ENCODE data around the gene CMAS.
A peak's percentile ranks its signal among the peaks of the same experiment; 100 is the strongest.

Gene CMAS

GRCh38 chr12:22103418-22103817, 57.4 kb downstream of the CMAS start:
- CTCF ChIA-PET, result interaction anchor here (1.4 kb wide), 1 partner anchor 53 kb away, joined by 3 read pairs; no protein-coding TSS in a partner anchor
- Histone ChIP-seq H3K4me3 (ENCODE audit: control insufficient read depth in 1 of 7, extremely low read depth in 1 of 7, insufficient read depth in 4 of 7, low read depth in 2 of 7, low read length in 6 of 7) (no peak overlapping the region), H3K27ac (ENCODE audit: insufficient read depth in 1 of 2, low read depth in 1 of 2, low read length in 2 of 2, poor library complexity in 1 of 2, severe bottlenecking in 2 of 2) (no peak overlapping the region), H3K36me3 (ENCODE audit: control insufficient read depth in 4 of 4, insufficient read depth in 4 of 4, low read length in 3 of 4) (no peaks in the 10 kb centered on the region), H3K9me3 (ENCODE audit: control extremely low read depth in 1 of 5, control insufficient read depth in 4 of 5, insufficient read depth in 2 of 5, low read depth in 1 of 5, low read length in 4 of 5) (peaks cover 0 to 6% (median 0%) of the 10 kb centered on the region in 5 experiments), H3K4me1 (ENCODE audit: control extremely low read depth in 1 of 4, control insufficient read depth in 4 of 4, insufficient read depth in 4 of 4, low read length in 3 of 4) (peaks cover 0 to 30% (median 19%) of the 10 kb centered on the region in 4 experiments), H3K27me3 (replicated peaks in 2 of 5; ENCODE audit: control insufficient read depth in 4 of 5, insufficient read depth in 5 of 5, low read length in 4 of 5) (no peaks in the 10 kb centered on the region)
- WGBS (ENCODE audit: insufficient coverage), result 100% methylated on average over 2 of the region's 2 CpGs
- POLR2A ChIA-PET, result no interaction called here
- DNase-seq, result peak in 2 of 3 donors; percentile 40 to 46

GRCh38 chr12:22105542-22105941, 59.5 kb downstream of the CMAS start:
- Histone ChIP-seq H3K27ac (ENCODE audit: insufficient read depth in 1 of 2, low read depth in 1 of 2, low read length in 2 of 2, poor library complexity in 1 of 2, severe bottlenecking in 2 of 2) (no peak overlapping the region), H3K36me3 (ENCODE audit: control insufficient read depth in 4 of 4, insufficient read depth in 4 of 4, low read length in 3 of 4) (no peaks in the 10 kb centered on the region), H3K27me3 (replicated peaks in 2 of 5; ENCODE audit: control insufficient read depth in 4 of 5, insufficient read depth in 5 of 5, low read length in 4 of 5) (no peaks in the 10 kb centered on the region), H3K9me3 (ENCODE audit: control extremely low read depth in 1 of 5, control insufficient read depth in 4 of 5, insufficient read depth in 2 of 5, low read depth in 1 of 5, low read length in 4 of 5) (peaks cover 0 to 6% (median 0%) of the 10 kb centered on the region in 5 experiments), H3K4me1 (ENCODE audit: control extremely low read depth in 1 of 4, control insufficient read depth in 4 of 4, insufficient read depth in 4 of 4, low read length in 3 of 4) (peaks cover 0 to 29% (median 19%) of the 10 kb centered on the region in 4 experiments), H3K4me3 (ENCODE audit: control insufficient read depth in 1 of 7, extremely low read depth in 1 of 7, insufficient read depth in 4 of 7, low read depth in 2 of 7, low read length in 6 of 7) (no peak overlapping the region)
- DNase-seq, result no peak
- ChIA-PET POLR2A (no interaction called here), CTCF (no interaction called here)

- Histone ChIP-seq H3K4me3 (ENCODE audit: control insufficient read depth in 1 of 7, extremely low read depth in 1 of 7, insufficient read depth in 4 of 7, low read depth in 2 of 7, low read length in 6 of 7) (no peak overlapping the region), H3K4me1 (ENCODE audit: control extremely low read depth in 1 of 4, control insufficient read depth in 4 of 4, insufficient read depth in 4 of 4, low read length in 3 of 4) (no peaks in the 10 kb centered on the region), H3K9me3 (ENCODE audit: control extremely low read depth in 1 of 5, control insufficient read depth in 4 of 5, insufficient read depth in 2 of 5, low read depth in 1 of 5, low read length in 4 of 5) (peaks cover 0 to 6% (median 0%) of the 10 kb centered on the region in 5 experiments), H3K27ac (ENCODE audit: insufficient read depth in 1 of 2, low read depth in 1 of 2, low read length in 2 of 2, poor library complexity in 1 of 2, severe bottlenecking in 2 of 2) (no peak overlapping the region), H3K36me3 (ENCODE audit: control insufficient read depth in 4 of 4, insufficient read depth in 4 of 4, low read length in 3 of 4) (no peaks in the 10 kb centered on the region), H3K27me3 (replicated peaks in 2 of 5; ENCODE audit: control insufficient read depth in 4 of 5, insufficient read depth in 5 of 5, low read length in 4 of 5) (peaks cover 0 to 2% (median 0%) of the 10 kb centered on the region in 5 experiments)
- no peak for DNase-seq
- POLR2A ChIA-PET, result no interaction called here
- CTCF ChIA-PET, result no interaction called here
- no CpG with 5 or more reads among the region's 3 CpGs for WGBS (ENCODE audit: insufficient coverage)
Measured at GRCh38 chr12:22110176-22110575, 64.2 kb downstream of the CMAS start.

Measured in common myeloid progenitor, CD34-positive (primary cell).